Right lobe of liver (tissue), 6 donors: Measurements from ENCODE around the gene RAI1. TPM values are rescaled to one million over a fixed set of nuclear protein-coding genes. Genes with fewer than 3 reads are reported as not detected.

Source experiments
- ATAC-seq, 4 donors: fragments of 200-7000 bp; cut with Tn5 transposase; one replicate each; pipeline ENCODE4 v1.9.1; 2020; ENCODE audit warnings: mild to moderate bottlenecking in 4 of 4, moderate library complexity in 4 of 4
- DNase-seq, 3 donors: peaks; one replicate each; pipeline ENCODE4 v3.0.0-alpha.2; 2020
- H3K27ac ChIP-seq, 3 donors: fragments of 200-600 bp; one replicate each; pipeline ENCODE4 v1.8.0; 2022
- H3K27me3 ChIP-seq, 2 donors: fragments of 200-600 bp; one replicate each; pipeline ENCODE4 v1.8.0; 2022
- H3K36me3 ChIP-seq, 4 donors: fragments of 200-600 bp; sonication (generic) in 1 of 4; one replicate each; pipeline versions ENCODE4 v1.5.1 to v1.8.0; 2017 to 2022; ENCODE audit warnings: control low read depth in 1 of 4
- H3K4me1 ChIP-seq, 4 donors: fragments of 200-600 bp; sonication (generic) in 1 of 4; one replicate each; pipeline versions ENCODE4 v1.5.1 to v1.8.0; 2017 to 2022; ENCODE audit warnings: control low read depth in 1 of 4
- H3K4me3 ChIP-seq, 3 donors: fragments of 200-600 bp; one replicate each; pipeline ENCODE4 v1.8.0; 2022
- H3K9me3 ChIP-seq, 4 donors: fragments of 200-600 bp; sonication (generic) in 1 of 4; one replicate each; pipeline versions ENCODE4 v1.5.1 to v1.8.0; 2017 to 2022; ENCODE audit warnings: control low read depth in 1 of 4
- CTCF ChIP-seq, 4 donors: fragments of 200-600 bp in 3 of 4; fragments of 450-650 bp in 1 of 4; IDR thresholded peaks; one replicate each; pipeline versions ENCODE4 v1.5.1 to v1.8.0; 2016 to 2022; ENCODE audit warnings: antibody characterized with exemption in 4 of 4, mild to moderate bottlenecking in 2 of 4
- POLR2A ChIP-seq: fragments of 450-650 bp; IDR thresholded peaks from one replicate; pipeline ENCODE4 v1.6.1; 2017; ENCODE audit warnings: antibody characterized with exemption, mild to moderate bottlenecking
- WGBS: methylation state at CpG from one replicate; pipeline ENCODE4 v1.1.6; 2018; ENCODE audit warnings: low coverage, low lambda C conversion rate; ENCODE audit not compliant: insufficient coverage; ENCODE audit errors: missing lambda C conversion rate; 5-methylcytosine and 5-hydroxymethylcytosine counted together
- intact Hi-C, 2 donors: fragments of 100-400 bp; cut with DNase I; formaldehyde crosslinking; loops; one replicate each; pipeline versions ENCODE4 v1.11.2 to v1.14.1; 2022
- total RNA-seq, 6 experiments: library from RNA; depleted of rRNA in 2 of 6; stranded (reverse); fragments of >200 nt in 2 of 6; fragmentation: NEBNext Ultra II Directional in 3 of 6; extraction: Animal tissue kit (Norgen Biotek cat#: 25700) in 3 of 6; gene quantifications; one replicate each; pipeline versions ENCODE4 v1.1.0 to v1.2.4, GENCODE V29; 2016 to 2023
- donor health status: DM: no; HTN: yes; CAD: no.
- donor health status: DM: no; HTN: no; CAD: no.
- donor health status: DM: no; HTN: no; CAD: no.
- donor health status: DM: no; HTN: yes; CAD: no.
- donor health status: DM: no; HTN: yes; CAD: no.

The RAI1 gene
- total RNA-seq, 6 experiments from 2014 or later: 6.1 to 14.5 (median 8.4) TPM

- 73% methylated on average over 1 of the region's 2 CpGs for WGBS
- no peak for DNase-seq
These were observed 35.3 kb upstream of the RAI1 start for GRCh38 chr17:17645961-17646360.

GRCh38 chr17:17647524-17648178 lies 33.6 kb upstream of the RAI1 start:
- peak; percentile 50 to 83 (median 74) for ATAC-seq
- H3K4me3 ChIP-seq: no peak overlapping the region
- no peaks in the 10 kb centered on the region for H3K9me3 ChIP-seq
- DNase-seq: no peak
- H3K27me3 ChIP-seq: no peaks in the 10 kb centered on the region
- H3K27ac ChIP-seq: no peak overlapping the region
- intact Hi-C loops: loop anchor here in 1 of 2 donors (10.0 kb wide), 1 partner anchor 133 kb away; no protein-coding TSS in a partner anchor
- 56% methylated on average over 6 of the region's 14 CpGs for WGBS
- H3K36me3 ChIP-seq: no peaks in the 10 kb centered on the region
- TF ChIP-seq POLR2A: no peak
- no peak for TF ChIP-seq CTCF (IDR thresholded peaks at IDR 0.05)
- H3K4me1 ChIP-seq: no peaks in the 10 kb centered on the region

More at GRCh38 chr17:17645961-17646360, 35.3 kb upstream of the RAI1 start:
- ATAC-seq: no peak
- Histone ChIP-seq H3K27ac (no peak overlapping the region), H3K27me3 (no peaks in the 10 kb centered on the region), H3K9me3 (no peaks in the 10 kb centered on the region), H3K4me1 (no peaks in the 10 kb centered on the region), H3K4me3 (no peak overlapping the region), H3K36me3 (no peaks in the 10 kb centered on the region)
- intact Hi-C loops: loop anchor here in 1 of 2 donors (10.0 kb wide), 1 partner anchor 131 kb away; no protein-coding TSS in a partner anchor
- TF ChIP-seq CTCF (IDR thresholded peaks at IDR 0.05): no peak
- TF ChIP-seq POLR2A: no peak

DNA sequence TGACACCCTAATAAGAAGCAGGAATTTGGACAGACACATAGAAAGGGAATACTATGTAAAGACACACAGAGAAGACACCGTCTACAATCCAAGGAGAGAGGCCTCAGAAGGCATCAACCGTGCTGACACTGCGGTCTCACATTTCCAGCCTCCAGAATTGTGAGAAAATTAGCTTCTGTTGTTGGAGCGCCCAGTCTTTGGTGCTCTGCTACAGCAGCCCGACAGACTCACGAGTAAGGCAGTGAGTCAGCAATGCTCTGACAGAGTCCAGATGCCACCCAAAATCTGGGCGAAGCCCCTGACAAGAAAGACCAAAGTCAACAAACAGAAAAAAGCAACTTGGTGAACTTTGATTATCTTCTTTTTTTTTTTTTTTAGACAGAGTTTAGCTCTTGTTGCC lies 32.5 kb upstream of the RAI1 start:
- no peak for ATAC-seq
- 81% methylated on average over 7 of the region's 7 CpGs for WGBS
- TF ChIP-seq CTCF (IDR thresholded peaks at IDR 0.05): no peak
- TF ChIP-seq POLR2A: no peak
- intact Hi-C loops: loop anchor here in 1 of 2 donors (10.0 kb wide), 1 partner anchor 134 kb away; no protein-coding TSS in a partner anchor
- Histone ChIP-seq H3K4me1 (no peaks in the 10 kb centered on the region), H3K27ac (no peak overlapping the region), H3K27me3 (no peaks in the 10 kb centered on the region), H3K36me3 (no peaks in the 10 kb centered on the region), H3K9me3 (no peaks in the 10 kb centered on the region), H3K4me3 (no peak overlapping the region)
- no peak for DNase-seq

- 86% methylated on average over 1 of the region's 1 CpG for WGBS
- intact Hi-C loops: no loop called here
- Histone ChIP-seq H3K4me1 (no peaks in the 10 kb centered on the region), H3K9me3 (no peaks in the 10 kb centered on the region), H3K36me3 (no peaks in the 10 kb centered on the region), H3K27me3 (no peaks in the 10 kb centered on the region), H3K4me3 (no peak overlapping the region), H3K27ac (no peak overlapping the region)
- ATAC-seq (no peak), DNase-seq (no peak)
- no peak for TF ChIP-seq POLR2A
- no peak for TF ChIP-seq CTCF (IDR thresholded peaks at IDR 0.05)
These were observed 30.3 kb upstream of the RAI1 start for GRCh38 chr17:17650959-17651358.
